Smooth muscle cell (in vitro differentiated cells): Measurements from ENCODE around the gene TRAF6. TPM values are rescaled to one million over a fixed set of nuclear protein-coding genes. Genes with fewer than 3 reads are reported as not detected.
A peak's percentile ranks its signal among the peaks of the same experiment; 100 is the strongest.

Experiments used
- DNase-seq: peaks from one replicate; lab custom pipeline; 2025; ENCODE audit not compliant: unreplicated experiment; lab: John Stamatoyannopoulos, UW
- H2AFZ ChIP-seq: fragments of 200-600 bp; sonication (generic); 2 replicates; pipeline ENCODE4 v1.6.0; 2016; ENCODE audit warnings: antibody characterized with exemption, low read depth, mild to moderate bottlenecking
- H3F3A ChIP-seq: fragments of 200-600 bp; sonication (generic); 2 replicates; pipeline ENCODE4 v1.6.0; 2017; ENCODE audit warnings: antibody characterized with exemption, low read depth
- H3K27ac ChIP-seq: fragments of 200-600 bp; sonication (generic); 2 replicates; pipeline ENCODE4 v1.5.1; 2016; ENCODE audit warnings: low read depth, mild to moderate bottlenecking
- H3K27me3 ChIP-seq: fragments of 200-600 bp; sonication (generic); 2 replicates; pipeline ENCODE4 v1.6.1; 2016; ENCODE audit warnings: low read depth, mild to moderate bottlenecking
- H3K36me3 ChIP-seq: fragments of 200-600 bp; sonication (generic); 2 replicates; pipeline ENCODE4 v1.5.1; 2016; ENCODE audit warnings: low read depth
- H3K4me1 ChIP-seq: fragments of 200-600 bp; sonication (generic); 2 replicates; pipeline ENCODE4 v1.5.1; 2016; ENCODE audit warnings: low read depth
- H3K4me2 ChIP-seq: fragments of 200-600 bp; sonication (generic); 2 replicates; pipeline ENCODE4 v1.6.0; 2016; ENCODE audit warnings: mild to moderate bottlenecking
- H3K4me3 ChIP-seq: fragments of 200-600 bp; sonication (generic); 2 replicates; pipeline ENCODE4 v1.5.1; 2016; ENCODE audit warnings: mild to moderate bottlenecking
- H3K79me2 ChIP-seq: fragments of 200-600 bp; sonication (generic); 2 replicates; pipeline ENCODE4 v1.6.0; 2016; ENCODE audit warnings: low read depth, mild to moderate bottlenecking
- H3K9ac ChIP-seq: fragments of 200-600 bp; sonication (generic); 2 replicates; pipeline ENCODE4 v1.6.0; 2016; ENCODE audit warnings: low read depth
- H3K9me3 ChIP-seq: fragments of 200-600 bp; sonication (generic); replicated peaks from 2 replicates; pipeline ENCODE4 v1.5.1; 2016; ENCODE audit warnings: low read depth
- H4K20me1 ChIP-seq: fragments of 200-600 bp; sonication (generic); 2 replicates; pipeline ENCODE4 v1.6.0; 2016; ENCODE audit warnings: low read depth
- CTCF ChIP-seq: fragments of 200-600 bp; sonication (generic); IDR thresholded peaks from 2 replicates; pipeline ENCODE4 v1.5.1; 2017; ENCODE audit warnings: borderline replicate concordance, mild to moderate bottlenecking, antibody characterized with exemption; ENCODE audit not compliant: insufficient read depth, poor library complexity, severe bottlenecking
- WGBS: methylation state at CpG from one replicate; pipeline ENCODE4 v1.1.7; 2016; ENCODE audit warnings: low lambda C conversion rate; 5-methylcytosine and 5-hydroxymethylcytosine counted together
- polyA plus RNA-seq: library from polyadenylated mRNA; unstranded; fragments of >200 nt; fragmentation: Nextera tagmentation; extraction: Ambion mirVana; gene quantifications from 2 replicates; pipeline ENCODE4 v1.2.1, GENCODE V29; 2016
- total RNA-seq: library from RNA; depleted of rRNA; stranded (reverse); fragments of >200 nt; gene quantifications from 2 replicates; pipeline ENCODE4 v1.2.3, GENCODE V29; 2014

TRAF6 gene
- total and polyA plus RNA-seq, 2 experiments from 2014 or later, result 9.9 to 18.9 TPM

GRCh38 chr11:36510594-36510942, 496 bp upstream of the TRAF6 start:
- Histone ChIP-seq H3K4me1 (no peaks in the 10 kb centered on the region), H3K79me2 (peaks cover 35% of the 10 kb centered on the region), H2AFZ (peak overlapping the region; percentile 98), H3K4me2 (peak overlapping the region; percentile 82), H3K4me3 (peak overlapping the region; percentile 98), H3K9ac (peak overlapping the region; percentile 93), H3K27me3 (no peaks in the 10 kb centered on the region), H3K27ac (peak overlapping the region; percentile 78), H3F3A (no peaks in the 10 kb centered on the region), H4K20me1 (peaks cover 27% of the 10 kb centered on the region), H3K36me3 (no peaks in the 10 kb centered on the region), H3K9me3 (peaks cover 6% of the 10 kb centered on the region)
- 15% methylated on average over 8 of the region's 8 CpGs for WGBS
- no peak for TF ChIP-seq CTCF
- DNase-seq, result no peak

DNA sequence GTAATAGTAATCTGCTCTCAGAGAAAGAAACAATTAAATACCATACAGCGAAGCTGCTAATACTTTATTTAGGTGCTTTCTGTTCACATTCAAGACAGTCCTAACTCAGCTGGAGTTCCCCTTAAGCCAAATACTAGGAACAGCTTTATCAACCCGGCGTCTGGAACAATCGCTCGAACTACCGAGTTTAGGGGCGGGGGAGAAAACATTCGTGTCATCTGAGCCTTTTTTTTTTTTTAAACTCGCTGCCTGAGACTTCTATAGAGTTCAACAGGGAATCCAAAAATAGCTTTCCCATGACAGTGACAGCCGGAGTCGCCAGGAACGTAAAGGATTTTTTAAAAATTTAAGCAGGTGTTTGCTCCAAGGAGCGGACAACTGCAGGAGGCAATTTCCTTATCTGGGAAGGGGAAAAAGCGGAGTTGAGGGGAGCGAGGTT, 852 bp downstream of the TRAF6 start:
- H3K36me3 ChIP-seq, result no peaks in the 10 kb centered on the region
- H3K79me2 ChIP-seq, result peaks cover 49% of the 10 kb centered on the region
- H3K4me1 ChIP-seq, result no peaks in the 10 kb centered on the region
- H3K4me2 ChIP-seq, result peak overlapping the region; percentile 82
- no peak for TF ChIP-seq CTCF
- H3K9me3 ChIP-seq, result peaks cover 6% of the 10 kb centered on the region
- H3K27me3 ChIP-seq, result no peaks in the 10 kb centered on the region
- H4K20me1 ChIP-seq, result peaks cover 38% of the 10 kb centered on the region
- H2AFZ ChIP-seq, result peak overlapping the region; percentile 98
- H3F3A ChIP-seq, result no peaks in the 10 kb centered on the region
- under 1% methylated on average over 15 of the region's 15 CpGs for WGBS
- H3K4me3 ChIP-seq, result peak overlapping the region; percentile 98
- H3K27ac ChIP-seq, result peak overlapping the region; percentile 78
- no peak for DNase-seq
- H3K9ac ChIP-seq, result peak overlapping the region; percentile 93

DNA sequence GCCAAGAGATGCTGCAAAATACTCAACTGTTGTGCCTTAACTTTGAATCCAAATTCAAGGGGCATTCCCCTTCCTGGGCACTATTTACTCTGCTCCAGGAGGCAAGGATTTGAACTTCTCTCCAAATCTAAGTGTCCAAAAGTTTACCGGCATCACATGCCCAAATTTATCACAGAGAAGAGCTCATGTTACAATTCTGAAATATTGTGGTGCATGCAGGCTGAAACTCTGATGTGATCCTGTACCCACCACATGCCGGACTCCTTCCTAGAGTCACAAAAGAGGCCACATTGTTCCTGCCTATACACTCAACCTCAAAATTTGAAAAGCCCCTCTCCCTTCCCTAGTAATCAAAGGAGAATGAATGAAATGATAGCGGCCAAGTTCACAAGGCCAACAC, 1.3 kb downstream of the TRAF6 start:
- WGBS, result 43% methylated on average over 3 of the region's 3 CpGs
- DNase-seq, result no peak
- no peaks in the 10 kb centered on the region for H3K36me3 ChIP-seq
- peak overlapping the region; percentile 82 for H3K4me2 ChIP-seq
- peak overlapping the region; percentile 93 for H3K9ac ChIP-seq
- no peaks in the 10 kb centered on the region for H3F3A ChIP-seq
- H3K79me2 ChIP-seq, result peaks cover 53% of the 10 kb centered on the region
- H3K4me1 ChIP-seq, result no peaks in the 10 kb centered on the region
- H3K4me3 ChIP-seq, result peak overlapping the region; percentile 98
- peak overlapping the region; percentile 78 for H3K27ac ChIP-seq
- peaks cover 43% of the 10 kb centered on the region for H4K20me1 ChIP-seq
- TF ChIP-seq CTCF, result no peak
- no peak overlapping the region for H2AFZ ChIP-seq
- H3K9me3 ChIP-seq, result peaks cover 3% of the 10 kb centered on the region
- H3K27me3 ChIP-seq, result no peaks in the 10 kb centered on the region

DNA sequence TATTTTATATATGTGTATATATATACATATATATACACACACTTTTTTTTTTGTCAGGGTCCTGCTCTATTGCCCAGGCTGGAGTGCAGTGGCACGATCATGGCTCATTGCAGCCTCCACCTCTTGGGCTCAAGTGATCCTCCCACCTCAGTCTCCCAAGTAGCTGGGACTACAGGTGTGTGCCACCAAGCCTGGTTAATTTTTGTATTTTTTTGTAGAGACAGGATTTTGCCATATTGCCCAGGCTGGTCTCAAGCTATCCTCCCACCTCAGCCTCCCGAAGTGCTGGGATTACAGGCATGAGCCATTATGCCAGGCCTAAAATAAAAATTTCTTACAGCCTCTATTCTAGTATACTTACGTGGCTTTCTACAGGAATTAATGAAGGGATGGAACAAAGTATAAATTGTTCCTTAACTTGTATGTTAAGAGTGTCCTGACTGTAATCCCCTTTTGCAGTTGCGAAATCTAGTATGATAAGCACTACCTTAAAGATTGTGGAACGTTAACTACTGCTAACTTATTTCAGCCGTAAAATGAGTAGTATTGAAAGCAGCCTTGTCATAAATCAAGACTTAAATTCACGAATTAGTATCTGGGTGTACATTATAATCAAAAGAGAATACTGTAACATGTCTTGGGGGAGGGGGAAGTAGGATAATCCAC, 2.1 kb downstream of the TRAF6 start:
- Histone ChIP-seq H3K36me3 (no peaks in the 10 kb centered on the region), H3F3A (no peaks in the 10 kb centered on the region), H3K27ac (peak overlapping the region; percentile 78), H3K79me2 (peaks cover 59% of the 10 kb centered on the region), H3K27me3 (no peaks in the 10 kb centered on the region), H3K9me3 (no peaks in the 10 kb centered on the region), H3K4me2 (peak overlapping the region; percentile 82), H4K20me1 (peaks cover 49% of the 10 kb centered on the region), H3K4me3 (peak overlapping the region; percentile 98), H2AFZ (no peak overlapping the region), H3K4me1 (no peaks in the 10 kb centered on the region), H3K9ac (no peak overlapping the region)
- TF ChIP-seq CTCF, result no peak
- DNase-seq, result no peak
- 76% methylated on average over 7 of the region's 7 CpGs for WGBS
